ENCODE data around the gene PCGF2.

- TF ChIP-seq POLR2A (IDR thresholded peaks at IDR 0.05; ENCODE audit: low read depth, low read length): no peak
- no peak for TF ChIP-seq PAX5 (IDR thresholded peaks at IDR 0.05; ENCODE audit: insufficient read depth, low read length, severe bottlenecking)
- TF ChIP-seq POLR2AphosphoS5 (IDR thresholded peaks at IDR 0.05; ENCODE audit: low read depth, low read length): no peak
- no peak for TF ChIP-seq SPI1 (IDR thresholded peaks at IDR 0.05; ENCODE audit: low read depth, low read length)
- TF ChIP-seq TAF1 (IDR thresholded peaks at IDR 0.05; ENCODE audit: low read depth, low read length): no peak
These were observed 5.0 kb upstream of the PCGF2 start for GRCh38 chr17:38753071-38753506.

Data from GM12891 (cell line).